Adipose tissue (tissue), 3 donors: Measurements from ENCODE around the gene BLVRB. TPM values are rescaled to one million over a fixed set of nuclear protein-coding genes. Genes with fewer than 3 reads are reported as not detected.

Experiments used
- polyA plus RNA-seq, 3 donors: library from polyadenylated mRNA; stranded (reverse); fragments of 200-250 nt; gene quantifications; one replicate each; pipeline ENCODE4 v1.2.3, GENCODE V29; 2013
- donor health status: healthy with polysubstance abuse.
- donor health status: Bipolar disorder and iron deficiency.
- donor health status: healthy.

Gene BLVRB
- polyA plus RNA-seq, 3 donors, result 109 to 235 (median 220) TPM

Other genes with a start within 250 kb of the BLVRB start
- under 1 TPM in 1 of 3 donors, not detected in 2; 0.10 TPM for gene TTC9B, start 247.4 kb downstream of the BLVRB start, polyA plus RNA-seq
- 1 to 10 TPM in 1 of 3 donors, under 1 TPM in 1, not detected in 1; 0.21 to 1.7 TPM for gene CCNP, start 239.1 kb downstream of the BLVRB start, polyA plus RNA-seq
- gene AKT2, start 180.4 kb downstream of the BLVRB start, polyA plus RNA-seq, result 100 to 1,000 TPM in 1 of 3 donors, 10 to 100 TPM in 2; 49.0 to 172 (median 64.1) TPM
- gene C19orf47, start 117.3 kb downstream of the BLVRB start, polyA plus RNA-seq, result 10 to 100 TPM in 1 of 3 donors, 1 to 10 TPM in 2; 5.0 to 10.9 (median 8.4) TPM
- 100 to 1,000 TPM; 109 to 160 (median 130) TPM for gene PLD3, start 117.0 kb downstream of the BLVRB start, polyA plus RNA-seq
- gene HIPK4, start 75.6 kb downstream of the BLVRB start, polyA plus RNA-seq, result under 1 TPM in 2 of 3 donors, not detected in 1; 0.02 to 0.10 TPM
- gene PRX, start 52.4 kb downstream of the BLVRB start, polyA plus RNA-seq, result 1 to 10 TPM; 2.3 to 4.5 (median 2.4) TPM
- gene SERTAD1, start 39.8 kb downstream of the BLVRB start, polyA plus RNA-seq, result 10 to 100 TPM in 2 of 3 donors, 1 to 10 TPM in 1; 5.5 to 65.3 (median 44.1) TPM
- gene SERTAD3, start 21.4 kb downstream of the BLVRB start, polyA plus RNA-seq, result 10 to 100 TPM in 2 of 3 donors, 1 to 10 TPM in 1; 8.3 to 57.5 (median 13.3) TPM
- gene SPTBN4, start 1.3 kb upstream of the BLVRB start, polyA plus RNA-seq, result 1 to 10 TPM; 1.3 to 4.1 (median 2.2) TPM
- 10 to 100 TPM; 35.6 to 67.6 (median 55.1) TPM for gene SHKBP1, start 111.1 kb upstream of the BLVRB start, polyA plus RNA-seq
- 100 to 1,000 TPM in 2 of 3 donors, 10 to 100 TPM in 1; 35.5 to 125 (median 124) TPM for gene LTBP4, start 135.6 kb upstream of the BLVRB start, polyA plus RNA-seq
- gene NUMBL, start 224.9 kb upstream of the BLVRB start, polyA plus RNA-seq, result 10 to 100 TPM in 2 of 3 donors, 1 to 10 TPM in 1; 7.1 to 30.7 (median 27.2) TPM